HG03095 (cell line): ENCODE data around the gene IKZF3.
A peak's percentile ranks its signal among the peaks of the same experiment; 100 is the strongest.
"Not testable (repeated sequence)": the region's sequence is repeated elsewhere in the genome, so short reads cannot be mapped to it uniquely, and the experiment has no call there.

Experiments
- ATAC-seq: cut with Tn5 transposase; IDR thresholded peaks from one replicate; pipeline ENCODE4 v1.9.1; 2021; ENCODE audit warnings: moderate library complexity; ENCODE audit not compliant: unreplicated experiment

The IKZF3 gene

DNA sequence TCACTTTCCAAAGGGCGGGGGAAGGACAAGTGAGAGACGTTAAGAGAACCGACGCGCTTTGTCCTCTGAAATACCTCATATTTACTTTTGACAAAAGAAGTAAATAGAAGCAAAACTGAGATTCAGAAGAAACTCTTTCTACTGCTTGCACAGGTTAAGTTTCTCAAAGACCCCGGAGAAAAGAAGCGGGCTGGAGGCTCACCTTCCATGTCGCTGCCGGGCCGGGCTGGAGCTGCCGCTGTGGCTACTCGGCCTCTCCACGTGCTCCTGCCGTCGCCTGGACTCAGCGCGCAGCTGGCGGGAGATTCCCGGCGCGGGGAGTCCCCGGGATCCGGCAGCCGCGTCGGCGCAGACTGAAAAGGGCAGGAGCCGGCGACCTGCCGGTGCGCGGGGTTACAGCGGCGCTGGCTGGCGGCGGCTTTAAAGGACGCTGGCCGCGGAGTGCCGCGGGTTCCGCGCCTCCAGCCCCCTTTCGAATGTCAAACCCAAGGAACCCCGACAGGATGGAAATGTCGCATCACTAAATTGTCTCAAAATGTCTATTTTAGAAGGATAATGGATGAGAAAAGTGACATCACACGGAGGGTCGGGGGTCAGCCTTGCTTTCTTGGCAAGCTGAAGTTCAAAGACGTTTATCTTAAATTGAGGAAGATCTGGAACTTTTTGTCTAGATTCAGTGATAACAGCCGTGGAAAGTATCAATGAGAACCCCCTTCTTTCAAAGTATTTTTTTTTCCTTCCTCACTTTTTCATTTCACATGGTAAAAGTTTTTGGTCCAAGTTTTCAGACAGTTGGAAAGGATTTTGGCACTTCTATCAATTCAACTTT is at the start of gene IKZF3:
Gene IKZF3, minus strand, starts transcription at position 395 of the 829 bp plus-strand sequence. Its CDS starts 186 bp downstream, at position 209.
- peak; percentile 34 for ATAC-seq

DNA sequence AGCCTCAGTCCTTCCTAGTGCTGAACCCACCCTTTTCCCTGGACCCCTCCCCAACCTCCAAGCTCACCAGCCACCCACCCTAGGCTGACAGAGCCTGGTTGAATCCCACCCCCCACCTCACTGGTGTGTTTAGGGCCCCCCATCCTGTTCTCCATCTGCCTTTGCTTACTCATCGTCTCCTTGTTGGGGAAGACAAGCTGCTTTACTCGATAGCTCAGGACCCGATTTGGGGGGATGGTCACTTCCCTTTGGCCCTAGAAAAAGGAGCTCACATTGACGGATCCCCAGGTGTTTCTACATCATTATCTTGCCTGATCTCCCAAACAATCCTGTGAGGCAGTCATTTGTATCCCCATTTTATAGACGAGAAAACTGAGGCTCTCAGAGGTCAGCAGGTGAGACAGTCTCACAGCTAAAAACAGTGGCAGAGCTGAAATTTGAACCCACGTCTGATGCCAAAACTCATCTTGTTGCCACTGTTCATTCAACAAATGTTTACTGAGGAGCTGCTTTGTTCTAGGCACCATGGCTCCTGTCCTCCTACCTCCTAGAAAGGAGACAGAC is 44.8 kb upstream of the IKZF3 start:
- no peak for ATAC-seq

DNA sequence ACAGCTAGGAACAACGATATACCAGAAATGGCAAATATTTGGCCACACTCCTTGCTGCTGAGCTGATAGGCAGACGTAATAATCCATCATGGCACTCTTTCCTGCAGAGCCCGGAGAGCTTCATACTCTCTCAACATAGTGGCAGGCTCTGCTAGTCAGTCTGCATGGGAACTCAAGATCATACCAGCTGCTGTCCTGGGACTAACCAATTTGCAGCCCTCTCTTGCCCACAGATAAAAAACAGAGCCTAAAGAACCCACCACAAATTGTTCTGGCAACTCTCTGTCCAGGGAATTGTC is 40.8 kb upstream of the IKZF3 start:
- ATAC-seq, result no peak

DNA sequence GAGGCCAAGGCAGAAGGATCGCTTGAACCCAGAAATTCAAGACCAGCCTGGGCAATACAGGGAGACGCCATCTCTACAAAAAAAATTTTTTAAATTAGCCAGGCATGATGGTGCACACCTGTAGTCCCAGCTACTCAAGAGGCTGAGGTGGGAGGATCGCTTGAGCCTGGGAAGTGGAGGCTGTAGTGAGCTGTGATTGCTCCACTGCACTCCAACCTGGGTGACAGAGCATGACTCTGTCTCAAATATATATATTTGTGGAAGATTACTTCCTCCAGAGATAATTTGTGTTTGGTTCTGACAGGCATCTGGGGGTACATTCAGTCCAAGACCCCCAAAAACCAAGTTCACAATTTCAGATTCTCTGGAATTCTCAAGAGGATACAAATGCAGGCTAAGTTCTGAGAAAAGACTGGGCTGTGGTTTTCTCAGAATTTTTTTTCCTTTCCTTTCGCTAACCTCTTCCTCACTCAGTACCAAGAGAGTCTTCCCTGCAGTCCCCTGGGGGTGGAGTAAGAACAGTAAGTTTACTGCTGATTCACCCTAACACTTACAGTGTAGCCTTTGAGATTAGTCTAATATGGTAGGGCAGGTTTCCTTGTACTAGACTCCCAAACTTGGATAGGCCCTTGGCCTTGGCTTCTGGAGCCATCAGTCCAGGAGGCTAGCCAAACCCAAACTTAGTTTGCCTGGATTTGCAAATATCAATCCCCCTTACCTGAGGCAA is 39.2 kb upstream of the IKZF3 start:
- ATAC-seq, result no peak

DNA sequence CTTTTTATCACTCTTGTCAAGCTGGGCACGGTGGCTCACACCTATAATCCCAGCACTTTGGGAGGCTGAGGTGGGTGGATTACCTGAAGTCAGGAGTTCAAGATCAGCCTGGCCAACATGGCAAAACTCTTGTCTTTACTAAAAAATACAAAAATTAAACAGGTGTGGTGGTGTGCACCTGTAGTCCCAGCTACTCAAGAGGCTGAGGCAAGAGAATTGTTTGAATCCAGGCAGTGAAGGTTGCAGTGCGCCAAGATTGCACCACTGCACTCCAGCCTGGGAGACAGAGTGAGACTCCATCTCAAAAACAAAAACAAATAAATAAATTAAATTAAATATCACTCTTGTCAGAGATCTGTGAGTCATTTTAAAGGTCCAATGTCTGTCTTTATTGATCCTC is 37.9 kb upstream of the IKZF3 start:
- not testable (repeated sequence) for ATAC-seq

DNA sequence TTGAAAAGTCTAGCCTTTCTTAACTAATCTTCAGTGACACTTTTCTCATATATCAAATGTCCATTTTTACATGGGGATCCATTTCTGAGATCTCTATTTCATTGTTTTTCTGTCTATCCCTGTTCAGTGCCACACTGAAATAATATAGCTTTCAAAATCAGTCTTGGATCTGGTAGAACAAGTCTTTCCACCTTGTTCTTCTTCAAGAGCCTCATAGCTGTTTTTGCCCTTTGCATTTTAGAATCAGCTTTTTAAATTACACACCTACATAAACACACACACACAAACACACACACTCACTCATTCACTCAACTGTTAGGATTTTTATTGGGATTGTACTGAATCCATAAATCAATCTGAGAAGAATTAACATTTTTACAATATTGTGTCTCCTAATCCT is 35.1 kb upstream of the IKZF3 start:
- no peak for ATAC-seq

DNA sequence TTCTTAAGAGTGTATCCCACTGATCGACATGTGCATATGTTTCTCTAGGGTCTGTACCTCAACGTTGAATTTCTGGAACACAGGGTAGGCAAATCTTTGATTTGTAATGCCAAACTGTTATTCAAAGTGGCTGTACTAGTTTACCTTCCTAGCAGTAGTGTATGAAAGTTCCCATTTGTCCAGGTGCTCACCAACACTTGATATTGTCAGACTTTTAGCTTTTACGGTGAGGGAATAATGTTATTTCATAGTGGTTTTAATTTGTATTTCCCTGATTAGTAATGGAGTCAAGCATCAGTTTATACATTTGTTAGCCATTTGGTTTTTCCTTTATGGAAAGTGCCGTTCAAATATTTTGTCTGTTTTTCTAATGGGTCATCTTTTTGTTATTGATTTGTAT is 34.0 kb upstream of the IKZF3 start:
- ATAC-seq, result no peak

DNA sequence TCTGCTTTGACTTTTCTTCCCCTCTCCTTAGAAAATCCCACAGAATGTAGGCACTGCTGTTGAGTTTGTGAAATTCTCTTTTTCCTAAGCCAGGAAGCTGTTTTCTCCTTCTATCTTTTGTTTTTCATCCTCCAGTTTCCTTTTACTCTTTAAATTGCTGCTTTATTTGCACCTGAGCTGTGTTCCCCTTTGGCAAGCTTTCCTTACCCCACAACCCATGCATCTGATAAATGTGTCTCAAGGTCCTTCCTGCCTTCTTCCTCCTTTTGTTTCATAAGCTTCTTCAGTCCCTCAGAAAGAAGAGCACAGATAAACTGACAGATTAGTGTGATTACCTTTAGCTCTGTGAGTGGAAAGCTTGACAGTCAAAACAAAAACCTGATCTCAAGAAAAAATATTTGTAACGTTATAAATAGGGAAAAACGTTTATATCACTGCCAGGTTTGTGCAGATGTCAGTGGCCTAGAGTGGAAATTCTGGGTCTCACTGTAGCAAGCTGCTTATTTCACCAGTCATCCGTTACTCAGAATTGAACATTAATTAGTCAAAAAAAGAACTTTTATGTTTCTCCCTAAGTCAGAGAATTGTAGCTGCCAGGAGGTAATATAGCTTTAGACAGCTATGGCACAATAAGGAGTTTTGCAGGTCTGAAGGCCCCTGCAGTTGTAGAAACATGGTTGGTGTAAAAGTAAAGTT is 30.7 kb upstream of the IKZF3 start:
- ATAC-seq, result no peak

DNA sequence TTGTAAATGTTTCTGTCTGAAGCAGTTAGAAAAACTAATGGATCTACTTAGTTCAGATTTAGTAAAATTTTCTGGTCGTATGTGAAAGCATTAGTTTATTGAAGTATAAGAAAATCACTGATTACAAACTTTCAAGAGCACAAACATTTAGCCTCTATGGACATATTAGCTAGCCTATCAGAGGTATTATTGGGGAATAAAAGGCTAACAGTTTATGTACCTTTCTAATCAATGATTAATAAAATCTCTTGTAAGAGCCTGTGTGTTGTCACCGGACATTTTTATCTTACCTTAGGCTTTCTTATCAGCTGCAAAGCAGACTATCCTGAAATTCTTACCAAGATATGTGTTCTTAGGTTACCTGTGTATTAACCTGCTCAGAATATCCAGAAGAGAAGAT is 25.1 kb upstream of the IKZF3 start:
- ATAC-seq, result no peak

DNA sequence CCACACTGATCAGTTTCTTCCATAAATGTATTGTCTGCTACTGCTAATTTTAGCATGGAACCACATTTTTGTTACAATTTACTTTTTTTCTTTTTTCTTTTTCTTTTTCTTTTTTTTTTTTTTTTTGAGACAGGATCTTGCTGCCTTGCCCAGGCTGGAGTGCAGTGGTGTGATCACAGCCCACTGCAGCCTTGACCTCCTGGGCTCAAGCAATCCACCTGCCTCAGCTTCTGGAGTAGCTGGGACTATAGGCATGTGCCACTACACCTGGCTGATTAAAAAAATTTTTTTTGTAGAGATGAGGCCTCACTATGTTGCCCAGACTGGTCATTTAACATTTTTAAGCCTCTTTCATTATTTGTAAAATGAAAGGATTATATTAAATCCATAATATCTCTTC is 23.0 kb upstream of the IKZF3 start:
- no peak for ATAC-seq

DNA sequence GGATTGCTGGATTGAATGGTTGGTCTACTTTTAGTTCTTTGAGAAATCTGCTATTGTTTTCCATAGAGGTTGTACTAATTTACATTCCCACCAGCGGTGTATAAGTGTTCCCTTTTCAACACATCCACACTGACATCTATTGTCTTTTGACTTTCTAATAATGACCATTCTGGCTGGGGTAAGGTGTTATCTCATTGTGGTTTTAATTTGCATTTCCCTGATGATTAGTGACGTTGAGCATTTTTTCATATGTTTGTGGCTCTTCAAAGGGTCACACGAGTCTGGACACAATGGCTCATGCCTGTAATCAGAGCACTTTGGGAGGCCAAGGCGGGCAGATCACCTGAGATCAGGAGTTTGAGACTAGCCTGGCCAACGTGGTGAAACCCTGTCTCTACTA is 22.0 kb upstream of the IKZF3 start:
- not testable (repeated sequence) for ATAC-seq

DNA sequence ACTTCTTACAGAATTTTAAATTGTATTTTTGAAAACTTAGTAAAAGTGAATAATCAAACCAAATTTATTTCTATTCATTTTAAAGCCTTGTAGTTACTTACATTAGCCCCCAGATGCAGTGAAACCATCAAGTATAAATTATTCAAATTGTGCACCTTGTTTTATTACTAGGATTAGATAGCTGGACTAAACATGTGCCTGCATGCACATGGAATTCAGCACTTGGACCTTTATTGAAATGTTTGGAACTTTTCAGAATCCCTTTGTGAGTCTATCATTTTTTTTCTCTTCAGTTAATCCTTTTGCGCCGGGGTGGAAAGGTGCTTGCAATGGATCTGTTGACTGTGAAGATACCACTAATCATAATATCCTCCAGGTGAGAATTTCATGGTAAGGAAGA is 8.6 kb upstream of the IKZF3 start:
- ATAC-seq, result no peak

DNA sequence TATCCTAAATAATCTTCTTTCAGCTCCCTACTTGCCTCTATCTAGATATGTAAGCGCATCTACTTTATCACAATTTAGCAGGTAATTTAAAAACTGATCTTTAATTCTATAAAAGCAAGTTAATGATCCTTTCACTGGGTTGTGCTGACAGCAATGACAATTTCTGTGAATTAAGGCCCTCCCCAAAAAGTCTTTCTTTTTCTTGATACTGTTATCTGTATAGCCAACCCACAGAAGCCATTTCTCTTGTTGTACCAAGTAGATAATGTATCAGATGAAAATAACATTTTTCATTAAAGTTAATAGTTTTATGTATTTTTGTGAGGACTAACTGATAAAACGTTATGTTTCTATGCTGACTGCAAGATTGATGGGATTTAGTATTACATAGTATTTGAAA is 7.7 kb upstream of the IKZF3 start:
- ATAC-seq, result no peak

DNA sequence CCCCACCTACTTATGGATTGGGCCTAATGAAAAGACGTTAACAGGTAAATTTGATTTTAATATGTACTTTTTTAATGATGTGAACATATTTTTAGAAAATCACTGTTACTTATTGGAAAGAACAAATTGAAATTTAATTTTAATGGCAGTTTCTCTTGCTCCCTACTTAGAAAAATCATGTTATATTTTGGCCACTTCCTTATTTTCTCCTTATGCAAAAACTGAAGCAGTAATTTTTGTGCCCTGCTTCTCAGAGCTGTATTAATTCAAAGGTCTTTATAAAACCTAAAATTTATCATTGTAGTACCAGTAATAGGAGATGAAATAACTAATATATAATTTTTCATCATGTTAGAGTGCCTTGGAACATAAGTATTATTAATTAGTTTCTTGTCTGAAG is 6.7 kb upstream of the IKZF3 start:
- ATAC-seq, result no peak

DNA sequence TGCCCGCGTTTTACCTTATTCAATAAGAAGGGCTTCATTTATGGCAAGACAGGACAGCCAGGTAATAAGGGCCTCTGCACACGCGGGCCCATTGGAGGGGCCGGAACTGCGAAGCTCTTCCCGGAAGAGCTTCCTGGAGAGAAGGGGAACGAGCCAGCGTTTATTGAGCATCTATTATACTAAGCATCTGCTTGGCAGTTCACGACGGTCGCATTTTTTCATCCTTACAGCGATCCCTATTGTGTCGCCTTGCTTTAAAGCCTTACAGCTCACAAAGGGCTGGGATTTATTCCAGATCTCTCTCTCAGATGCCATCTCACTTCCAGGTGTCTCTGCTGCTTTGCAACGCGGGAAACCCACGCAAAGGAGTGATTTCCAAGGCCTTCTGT is 4.4 kb upstream of the IKZF3 start:
- no peak for ATAC-seq

DNA sequence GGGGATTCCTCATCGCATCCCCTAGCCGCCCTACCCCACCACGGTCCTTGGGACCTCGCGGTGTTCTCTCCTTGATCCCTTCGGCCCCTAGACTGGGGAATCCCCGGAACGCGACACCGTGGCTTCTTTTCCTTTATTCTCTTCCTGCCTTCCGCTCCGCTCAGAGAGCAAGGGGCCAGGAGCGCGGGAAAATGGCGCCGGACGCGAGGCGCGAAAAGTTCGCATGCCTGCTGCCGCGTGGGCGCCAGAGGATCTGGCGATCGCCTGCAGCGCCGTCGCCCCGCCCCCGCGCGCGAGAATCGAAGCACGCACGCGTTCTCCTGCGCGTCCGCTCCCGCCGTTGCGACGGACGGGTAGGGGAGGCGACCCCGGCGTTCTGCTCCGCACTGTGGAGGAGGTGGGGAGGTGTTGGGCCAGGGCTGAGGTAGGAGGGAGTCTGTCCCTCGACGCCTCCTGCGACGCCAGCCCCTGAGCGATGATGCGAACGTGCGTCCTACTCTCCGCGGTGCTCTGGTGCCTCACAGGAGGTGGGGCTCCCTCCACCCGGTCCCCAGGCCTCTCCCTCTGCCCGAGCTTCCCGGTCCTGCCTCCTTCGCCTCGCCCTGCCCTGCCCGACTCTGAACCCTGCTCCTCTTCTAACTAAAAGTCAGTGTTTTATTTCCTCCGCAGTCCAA is 3.9 kb upstream of the IKZF3 start, which contains the start of gene ZPBP2:
Gene ZPBP2, plus strand, starts transcription at position 323 of the 674 bp plus-strand sequence. Its CDS starts 153 bp downstream, at position 476.
- ATAC-seq, result no peak

DNA sequence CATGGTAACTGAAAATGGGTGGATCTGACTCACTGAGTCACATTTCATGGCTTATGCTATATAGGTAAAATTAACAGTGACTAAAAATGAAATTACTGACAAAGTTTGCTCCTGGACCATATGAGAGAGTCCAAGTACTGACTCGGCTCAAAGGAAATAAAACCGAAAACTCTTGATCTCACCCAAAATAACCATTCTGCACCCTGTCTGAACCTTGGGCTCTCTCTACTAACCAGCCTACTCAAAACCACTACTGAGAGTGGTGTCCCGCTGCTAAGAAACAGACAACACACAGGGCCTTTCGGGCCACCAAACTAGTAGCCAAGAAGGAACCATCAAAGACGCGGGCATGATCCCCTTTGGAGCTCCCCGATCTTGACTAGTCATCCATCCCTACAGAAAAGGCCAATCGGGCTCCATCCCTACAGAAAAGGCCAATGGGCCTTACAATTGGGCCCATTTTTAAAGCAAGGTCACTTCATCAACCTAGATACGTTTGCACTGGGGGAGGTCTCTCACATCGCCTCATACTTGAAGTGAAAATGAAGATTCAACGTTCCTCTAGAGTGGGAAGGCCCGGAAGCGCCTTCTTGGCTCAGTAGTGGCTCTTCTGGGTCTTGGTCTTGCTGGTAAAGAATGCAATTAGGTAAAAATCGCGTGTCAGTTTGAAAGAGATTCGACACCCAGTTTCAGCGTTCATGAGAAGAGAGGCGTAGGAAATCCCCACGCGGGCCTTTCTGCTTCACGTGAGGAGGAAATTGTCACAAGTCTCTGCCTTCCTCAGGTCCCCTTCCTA is 3.2 kb upstream of the IKZF3 start:
- peak; percentile 47 for ATAC-seq

DNA sequence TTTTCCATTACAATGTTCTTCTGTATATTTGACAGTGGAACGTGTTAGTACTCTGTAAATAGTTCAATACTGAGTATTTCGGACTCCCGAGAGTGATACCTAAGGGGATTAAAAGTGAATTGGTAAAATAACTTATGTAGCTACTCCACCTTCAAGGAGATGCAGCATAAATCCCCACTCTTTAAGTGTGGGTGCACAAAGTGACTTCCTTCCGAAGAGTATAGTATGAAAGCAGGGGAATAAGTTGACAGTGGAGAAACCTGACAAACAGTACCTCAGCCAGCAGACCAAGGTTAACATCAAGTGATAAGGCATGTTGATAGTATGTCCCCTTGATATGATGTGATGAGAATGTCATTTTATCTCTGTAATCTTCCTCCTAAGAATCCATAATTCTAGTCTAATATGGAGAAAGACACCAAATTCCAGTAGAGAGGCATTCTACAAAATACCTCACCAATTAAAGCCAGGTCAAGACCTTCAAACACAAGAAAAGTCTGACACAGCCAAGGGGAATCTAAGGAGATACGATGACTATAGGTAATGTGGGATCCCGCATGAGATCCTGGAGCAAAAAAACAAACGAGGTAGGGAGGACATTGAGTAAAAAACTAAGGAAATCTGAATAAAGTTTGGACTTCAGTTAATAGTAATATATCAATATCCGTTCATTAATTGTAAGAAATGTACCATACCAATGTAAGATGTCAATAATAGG is 2.1 kb upstream of the IKZF3 start:
- no peak for ATAC-seq

DNA sequence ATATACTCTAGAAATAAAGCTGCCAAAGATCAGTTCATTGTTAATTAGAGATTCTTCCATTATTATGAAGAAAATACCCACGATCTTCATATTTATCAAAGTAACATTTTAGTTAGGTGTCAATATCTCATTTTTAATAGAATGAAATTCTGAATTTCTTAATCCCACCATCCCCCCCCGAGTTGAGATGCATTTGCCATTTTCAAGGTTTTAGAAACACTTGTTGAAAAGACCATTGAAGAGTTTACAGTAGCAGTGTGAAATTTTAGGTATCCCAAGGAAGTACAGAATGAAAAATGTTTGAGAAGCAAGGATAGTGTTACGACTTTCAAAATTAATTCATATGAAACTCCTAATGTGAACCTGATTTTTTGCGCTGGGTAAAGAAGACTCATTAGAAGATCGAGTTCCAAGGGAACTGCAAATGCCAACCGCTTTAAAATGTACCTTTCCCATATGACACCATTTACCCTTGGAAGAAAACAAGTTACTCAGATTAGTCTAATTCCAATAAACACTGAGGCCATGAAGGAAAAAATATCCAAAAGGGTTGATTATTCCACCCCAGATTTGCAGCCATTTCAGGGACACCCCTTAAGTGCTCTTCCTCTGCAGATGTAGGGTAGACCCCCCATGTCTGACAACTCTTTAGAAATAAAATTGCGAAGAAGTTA is 731 bp downstream of the IKZF3 start:
- ATAC-seq, result no peak
